Measurements from ENCODE around the gene HEMK1.

HEMK1 gene

DNA sequence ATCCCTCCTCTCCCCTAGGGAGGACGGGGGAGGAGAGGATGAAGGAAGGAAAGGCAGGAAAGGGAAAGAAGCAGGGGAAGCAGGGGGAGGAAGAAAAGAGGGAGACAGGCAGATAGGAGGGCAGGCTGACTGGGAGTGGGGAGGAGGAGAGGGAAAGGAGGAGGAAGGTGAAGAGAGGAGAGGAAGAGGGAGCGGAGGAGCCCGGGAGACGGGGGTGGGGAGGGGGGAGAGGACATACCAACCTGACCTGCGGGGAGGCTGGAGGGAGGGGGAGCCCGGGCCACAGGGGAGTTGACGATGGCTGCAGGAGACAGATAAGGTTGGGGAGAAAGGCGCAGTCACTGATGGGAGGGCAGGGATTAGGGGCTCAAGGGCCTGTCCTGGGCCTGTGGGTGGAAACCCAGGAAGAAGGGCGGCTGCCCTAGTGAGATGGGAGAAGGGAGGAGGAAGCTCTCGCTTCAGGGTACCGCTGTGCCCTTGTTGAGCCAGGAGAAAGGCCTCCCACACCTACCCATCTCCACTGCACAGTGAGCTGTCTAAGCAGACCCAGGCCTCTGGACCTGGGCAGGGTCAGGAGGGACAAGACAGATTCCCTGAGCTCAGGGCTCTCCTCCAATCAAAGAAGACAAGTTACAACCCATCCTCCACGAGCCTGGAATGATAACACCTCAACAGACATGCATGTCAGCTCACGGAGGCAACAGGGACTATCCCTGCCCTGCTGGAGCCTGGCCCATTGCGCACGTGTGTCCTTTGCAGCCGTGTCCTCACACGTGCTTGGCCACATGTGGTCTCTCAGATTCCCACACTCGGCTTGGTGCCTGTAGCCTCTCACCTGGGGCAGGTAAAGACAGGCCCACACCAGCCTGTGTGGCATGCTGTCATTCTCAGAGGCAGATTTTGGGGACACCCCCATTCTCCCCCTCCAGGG lies 29.7 kb upstream of the HEMK1 start:
- no peaks in the 10 kb centered on the region for H4K20me1 ChIP-seq (ENCODE audit: insufficient read depth, low read length)
- H3K27me3 ChIP-seq (ENCODE audit: insufficient read depth, low read length) = no peaks in the 10 kb centered on the region; the same call in 1 of the 2 replicates
- H3K4me1 ChIP-seq (ENCODE audit: insufficient read depth, low read length, severe bottlenecking) = no peaks in the 10 kb centered on the region
- no peaks in the 10 kb centered on the region for H3K36me3 ChIP-seq (ENCODE audit: insufficient read depth, low read length)
- H2AFZ ChIP-seq (ENCODE audit: low read length) = no peak overlapping the region
- H3F3A ChIP-seq (ENCODE audit: insufficient read depth, low read length) = no peaks in the 10 kb centered on the region
- no peak overlapping the region for H3K4me3 ChIP-seq (ENCODE audit: low read depth, low read length, poor library complexity, severe bottlenecking)
- H3K4me2 ChIP-seq (ENCODE audit: low read length) = no peak overlapping the region
- no peak overlapping the region for H3K9ac ChIP-seq (ENCODE audit: low read length)
- TF ChIP-seq CTCF (IDR thresholded peaks at IDR 0.05; ENCODE audit: low read length) = no peak
- TF ChIP-seq EZH2 (IDR thresholded peaks at IDR 0.05; ENCODE audit: borderline replicate concordance, low read length) = no peak
- H3K9me3 ChIP-seq (ENCODE audit: low read length) = no peaks in the 10 kb centered on the region
- no peaks in the 10 kb centered on the region for H3K79me2 ChIP-seq (ENCODE audit: insufficient read depth, low read length)
- no peaks in the 10 kb centered on the region for H3K9me2 ChIP-seq (ENCODE audit: low read depth, low read length)
- H3K27ac ChIP-seq (ENCODE audit: low read depth, low read length, poor library complexity, severe bottlenecking) = no peak overlapping the region

DNA sequence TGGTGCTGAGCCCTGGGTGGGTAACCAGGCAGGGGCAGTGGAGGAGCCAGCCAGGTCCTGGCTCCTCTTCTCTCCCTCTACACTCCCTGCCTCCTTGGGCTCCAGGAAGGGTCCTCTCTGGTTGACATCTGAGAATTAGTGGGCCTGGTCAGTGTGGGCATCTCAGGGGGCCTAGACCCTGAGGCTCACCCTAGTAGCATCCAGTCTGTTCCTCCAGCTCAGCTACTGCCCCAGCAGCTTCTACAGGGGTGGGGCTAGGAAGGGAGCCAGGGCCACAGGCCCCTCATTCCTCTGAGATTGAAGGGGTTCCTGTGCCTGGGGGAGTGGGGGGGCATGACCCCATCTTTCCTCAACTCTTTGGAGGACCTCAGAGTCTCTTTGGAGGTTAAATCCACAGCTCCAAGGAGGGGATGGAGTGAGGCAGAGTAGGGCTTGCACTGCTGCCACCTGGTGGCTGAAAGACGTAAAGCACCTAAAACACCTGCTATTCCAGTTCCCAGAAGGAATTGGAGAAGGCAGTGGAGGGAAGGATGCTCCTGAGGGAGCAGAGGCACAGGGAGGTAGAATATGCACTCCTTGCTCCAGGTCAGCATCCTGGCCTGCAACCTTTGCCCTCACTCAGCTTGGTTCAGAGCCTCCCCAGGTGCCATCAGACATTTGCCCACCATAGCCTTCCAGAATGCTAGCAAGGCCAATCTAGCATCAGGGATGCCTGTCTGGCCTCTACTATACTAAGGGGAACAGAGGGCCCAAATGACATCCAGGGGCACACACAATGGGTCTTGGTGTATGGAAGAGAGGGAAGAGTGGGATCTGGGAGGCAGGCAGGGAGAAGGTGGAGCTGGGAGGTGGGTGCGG lies 26.9 kb upstream of the HEMK1 start:
- no peaks in the 10 kb centered on the region for H3K36me3 ChIP-seq (ENCODE audit: insufficient read depth, low read length)
- no peaks in the 10 kb centered on the region; the same call in 1 of the 2 replicates for H3K27me3 ChIP-seq (ENCODE audit: insufficient read depth, low read length)
- H3K4me3 ChIP-seq (ENCODE audit: low read depth, low read length, poor library complexity, severe bottlenecking) = no peak overlapping the region
- H3K4me2 ChIP-seq (ENCODE audit: low read length) = no peak overlapping the region
- H2AFZ ChIP-seq (ENCODE audit: low read length) = no peak overlapping the region
- no peaks in the 10 kb centered on the region for H3K4me1 ChIP-seq (ENCODE audit: insufficient read depth, low read length, severe bottlenecking)
- no peaks in the 10 kb centered on the region for H3K9me2 ChIP-seq (ENCODE audit: low read depth, low read length)
- H3F3A ChIP-seq (ENCODE audit: insufficient read depth, low read length) = no peaks in the 10 kb centered on the region
- H3K9me3 ChIP-seq (ENCODE audit: low read length) = no peaks in the 10 kb centered on the region
- H3K79me2 ChIP-seq (ENCODE audit: insufficient read depth, low read length) = no peaks in the 10 kb centered on the region
- TF ChIP-seq EZH2 (IDR thresholded peaks at IDR 0.05; ENCODE audit: borderline replicate concordance, low read length) = no peak
- TF ChIP-seq CTCF (IDR thresholded peaks at IDR 0.05; ENCODE audit: low read length) = peak; percentile 94
- no peaks in the 10 kb centered on the region for H4K20me1 ChIP-seq (ENCODE audit: insufficient read depth, low read length)
- no peak overlapping the region for H3K9ac ChIP-seq (ENCODE audit: low read length)
- H3K27ac ChIP-seq (ENCODE audit: low read depth, low read length, poor library complexity, severe bottlenecking) = no peak overlapping the region

DNA sequence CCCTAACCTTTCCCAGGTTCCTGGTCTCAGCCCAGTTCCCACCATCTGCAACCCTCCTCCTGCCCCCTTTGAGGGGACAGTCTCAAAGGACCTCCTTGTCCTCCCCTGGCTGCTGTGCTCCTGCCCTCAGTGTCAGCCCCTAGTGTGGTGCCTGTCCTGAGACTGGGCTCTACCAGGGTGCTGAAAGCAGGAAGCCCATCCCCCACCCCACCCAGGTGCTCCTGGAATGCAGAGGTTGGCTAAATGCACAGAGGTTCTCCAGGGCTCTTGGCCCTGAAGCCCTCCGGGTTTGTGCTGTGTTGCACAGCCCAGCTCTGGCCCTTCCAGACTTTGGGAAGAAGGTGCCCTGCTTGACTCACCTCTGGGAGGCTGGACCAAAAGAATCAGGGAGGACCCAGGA lies 23.5 kb upstream of the HEMK1 start:
- Histone ChIP-seq H3F3A (ENCODE audit: insufficient read depth, low read length) (no peaks in the 10 kb centered on the region), H3K4me1 (ENCODE audit: insufficient read depth, low read length, severe bottlenecking) (no peaks in the 10 kb centered on the region), H4K20me1 (ENCODE audit: insufficient read depth, low read length) (no peaks in the 10 kb centered on the region), H3K36me3 (ENCODE audit: insufficient read depth, low read length) (no peaks in the 10 kb centered on the region), H3K4me2 (ENCODE audit: low read length) (no peak overlapping the region), H3K9ac (ENCODE audit: low read length) (no peak overlapping the region), H3K9me2 (ENCODE audit: low read depth, low read length) (no peaks in the 10 kb centered on the region), H2AFZ (ENCODE audit: low read length) (no peak overlapping the region), H3K9me3 (ENCODE audit: low read length) (no peaks in the 10 kb centered on the region), H3K27me3 (ENCODE audit: insufficient read depth, low read length) (no peaks in the 10 kb centered on the region; the same call in 1 of the 2 replicates), H3K27ac (ENCODE audit: low read depth, low read length, poor library complexity, severe bottlenecking) (no peak overlapping the region), H3K4me3 (ENCODE audit: low read depth, low read length, poor library complexity, severe bottlenecking) (no peak overlapping the region), H3K79me2 (ENCODE audit: insufficient read depth, low read length) (no peaks in the 10 kb centered on the region)
- TF ChIP-seq CTCF (IDR thresholded peaks at IDR 0.05; ENCODE audit: low read length) (no peak), EZH2 (IDR thresholded peaks at IDR 0.05; ENCODE audit: borderline replicate concordance, low read length) (no peak)

Data from OCI-LY1 (cell line).